ENCODE measurements around the gene SETD6. TPM values are rescaled to one million over a fixed set of nuclear protein-coding genes. Genes with fewer than 3 reads are reported as not detected.

The SETD6 gene
- total and polyA plus RNA-seq, 9 of the 15 experiments (the other 6 are each of a cell fraction or from before 2014, with no cell fraction given), result 9.2 to 40.9 (median 19.8) TPM

DNA sequence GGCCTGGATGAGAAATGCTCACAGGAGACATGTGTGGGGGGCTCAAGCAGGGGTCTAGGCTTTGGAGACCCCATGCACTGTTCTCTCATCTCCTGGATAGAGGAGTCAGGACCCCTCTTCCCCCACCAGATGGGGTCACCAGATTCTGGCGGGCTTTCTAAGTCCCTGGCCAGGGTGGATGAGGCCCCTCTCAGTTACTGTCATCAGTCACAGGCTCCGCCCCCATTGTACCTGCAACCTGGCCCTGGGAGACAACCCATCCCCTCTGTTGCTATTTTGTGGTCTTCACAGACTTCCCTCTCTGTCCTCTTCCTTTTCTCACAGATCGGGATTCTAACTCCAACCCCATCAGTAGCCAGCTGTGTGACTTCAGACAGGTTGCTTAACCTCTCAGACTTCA is 48.9 kb upstream of the SETD6 start:
- TF ChIP-seq EHMT2 (IDR thresholded peaks at IDR 0.05) (no peak), ZFP36 (IDR thresholded peaks at IDR 0.05; ENCODE audit: low read depth, low read length, partially characterized antibody) (peak; percentile 33)
- no peak for ATAC-seq
- in situ Hi-C loops (cut with MboI) (no loop called here), intact Hi-C loops (cut with micrococcal nuclease) (no loop called here)
- peaks cover 3% of the 10 kb centered on the region for H3K9me1 ChIP-seq (ENCODE audit: control insufficient read depth, insufficient read depth, low read length)
- BruUV-seq (replicated peaks), result no TSS peak
- no peak overlapping the region for H3K27ac ChIP-seq (ENCODE audit: extremely low read depth, low read depth, low read length)
- peaks cover 0 to 19% of the 10 kb centered on the region in 2 experiments; a peak in 2 of 5 replicates for H3K4me1 ChIP-seq (replicated peaks in 1 of 2; ENCODE audit: control insufficient read depth in 2 of 2, insufficient read depth in 2 of 2, low read length in 2 of 2)
- POLR2A ChIA-PET, result no interaction called here
- 0% methylated on average over 3 of the region's 3 CpGs for WGBS (ENCODE audit: insufficient coverage, low coverage, missing lambda C conversion rate)
- peaks cover 8% of the 10 kb centered on the region for H4K20me1 ChIP-seq (replicated peaks; ENCODE audit: control insufficient read depth, insufficient read depth, low read length)
- H3K36me3 ChIP-seq (ENCODE audit: control insufficient read depth, insufficient read depth, low read length), result no peaks in the 10 kb centered on the region
- CTCF ChIA-PET (ENCODE audit: low intra/inter-chr PET ratio), result no interaction called here
- H3K4me3 ChIP-seq, result no peak overlapping the region
- DNase-seq (ENCODE audit: extremely low read depth in 1 of 4, low spot score in 3 of 4), result no peak
- no peak overlapping the region for H2AFZ ChIP-seq (ENCODE audit: low read depth, low read length)
- no peak overlapping the region for H3K4me2 ChIP-seq (ENCODE audit: insufficient read depth, low read length)
- peaks cover 26 to 58% of the 10 kb centered on the region in 2 experiments for H3K27me3 ChIP-seq (ENCODE audit: control insufficient read depth in 2 of 2, insufficient read depth in 2 of 2, low read length in 2 of 2)
- no peak for FAIRE-seq
- H3K9ac ChIP-seq (ENCODE audit: insufficient read depth in 1 of 2, low read depth in 2 of 2, low read length in 2 of 2), result no peak overlapping the region
- no peaks in the 10 kb centered on the region for H3K9me3 ChIP-seq (replicated peaks; ENCODE audit: control insufficient read depth, insufficient read depth, low read depth, low read length)
- H3K79me2 ChIP-seq (ENCODE audit: control insufficient read depth, insufficient read depth, low read length), result no peaks in the 10 kb centered on the region

DNA sequence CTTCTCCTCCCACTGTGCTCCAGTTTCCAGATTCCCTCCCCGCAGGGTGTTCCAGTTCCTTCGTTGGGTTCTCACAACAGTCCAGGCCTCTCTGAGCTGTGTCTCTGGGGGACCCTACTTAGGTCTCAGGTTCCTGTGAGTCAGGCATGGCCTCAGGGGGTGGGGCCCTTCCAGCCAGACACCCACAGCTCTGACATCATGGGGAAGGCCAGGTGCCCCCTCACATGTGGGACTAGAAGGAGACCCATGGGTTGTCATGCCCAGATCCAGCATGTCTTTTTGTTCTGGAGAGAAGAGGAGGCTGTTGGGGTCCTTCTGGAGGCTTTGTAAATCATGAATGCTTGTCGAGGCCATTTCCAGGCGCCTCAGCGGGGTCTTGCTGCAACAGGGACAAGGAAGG is 47.4 kb upstream of the SETD6 start:
- in situ Hi-C loops (cut with MboI), result no loop called here
- Histone ChIP-seq H3K9me1 (ENCODE audit: control insufficient read depth, insufficient read depth, low read length) (no peaks in the 10 kb centered on the region), H3K9ac (ENCODE audit: insufficient read depth in 1 of 2, low read depth in 2 of 2, low read length in 2 of 2) (peak overlapping the region in 1 of 2 experiments; percentile 4; a peak in 2 of 4 replicates), H4K20me1 (replicated peaks; ENCODE audit: control insufficient read depth, insufficient read depth, low read length) (peaks cover 13% of the 10 kb centered on the region), H3K4me2 (ENCODE audit: insufficient read depth, low read length) (no peak overlapping the region), H3K27ac (ENCODE audit: extremely low read depth, low read depth, low read length) (no peak overlapping the region), H3K4me3 (no peak overlapping the region), H2AFZ (ENCODE audit: low read depth, low read length) (no peak overlapping the region), H3K27me3 (ENCODE audit: control insufficient read depth in 2 of 2, insufficient read depth in 2 of 2, low read length in 2 of 2) (peaks cover 26 to 56% of the 10 kb centered on the region in 2 experiments), H3K9me3 (replicated peaks; ENCODE audit: control insufficient read depth, insufficient read depth, low read depth, low read length) (no peaks in the 10 kb centered on the region), H3K4me1 (replicated peaks in 1 of 2; ENCODE audit: control insufficient read depth in 2 of 2, insufficient read depth in 2 of 2, low read length in 2 of 2) (peaks cover 0 to 17% of the 10 kb centered on the region in 2 experiments; a peak in 2 of 5 replicates), H3K79me2 (ENCODE audit: control insufficient read depth, insufficient read depth, low read length) (no peaks in the 10 kb centered on the region), H3K36me3 (ENCODE audit: control insufficient read depth, insufficient read depth, low read length) (no peaks in the 10 kb centered on the region)
- TF ChIP-seq ESRRA (IDR thresholded peaks at IDR 0.05; ENCODE audit: borderline replicate concordance, low read depth) (no peak), ARID2 (IDR thresholded peaks at IDR 0.05) (no peak), KAT8 (IDR thresholded peaks at IDR 0.05; ENCODE audit: low read depth) (no peak), OTX1 (CRISPR knock-in tag; IDR thresholded peaks at IDR 0.05) (no peak), CHCHD3 (CRISPR knock-in tag; IDR thresholded peaks at IDR 0.05) (no peak), SNIP1 (IDR thresholded peaks at IDR 0.05; ENCODE audit: low read depth) (no peak), CAMTA2 (CRISPR knock-in tag; conservative IDR thresholded peaks at IDR 0.05) (no peak), ZBTB17 (CRISPR knock-in tag; IDR thresholded peaks at IDR 0.05) (no peak)
- TF ChIP-seq, protein P1, sequence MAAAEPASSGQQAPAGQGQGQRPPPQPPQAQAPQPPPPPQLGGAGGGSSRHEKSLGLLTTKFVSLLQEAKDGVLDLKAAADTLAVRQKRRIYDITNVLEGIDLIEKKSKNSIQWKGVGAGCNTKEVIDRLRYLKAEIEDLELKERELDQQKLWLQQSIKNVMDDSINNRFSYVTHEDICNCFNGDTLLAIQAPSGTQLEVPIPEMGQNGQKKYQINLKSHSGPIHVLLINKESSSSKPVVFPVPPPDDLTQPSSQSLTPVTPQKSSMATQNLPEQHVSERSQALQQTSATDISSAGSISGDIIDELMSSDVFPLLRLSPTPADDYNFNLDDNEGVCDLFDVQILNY (CRISPR knock-in tag; IDR thresholded peaks at IDR 0.05), result no peak
- TF ChIP-seq, protein P2, sequence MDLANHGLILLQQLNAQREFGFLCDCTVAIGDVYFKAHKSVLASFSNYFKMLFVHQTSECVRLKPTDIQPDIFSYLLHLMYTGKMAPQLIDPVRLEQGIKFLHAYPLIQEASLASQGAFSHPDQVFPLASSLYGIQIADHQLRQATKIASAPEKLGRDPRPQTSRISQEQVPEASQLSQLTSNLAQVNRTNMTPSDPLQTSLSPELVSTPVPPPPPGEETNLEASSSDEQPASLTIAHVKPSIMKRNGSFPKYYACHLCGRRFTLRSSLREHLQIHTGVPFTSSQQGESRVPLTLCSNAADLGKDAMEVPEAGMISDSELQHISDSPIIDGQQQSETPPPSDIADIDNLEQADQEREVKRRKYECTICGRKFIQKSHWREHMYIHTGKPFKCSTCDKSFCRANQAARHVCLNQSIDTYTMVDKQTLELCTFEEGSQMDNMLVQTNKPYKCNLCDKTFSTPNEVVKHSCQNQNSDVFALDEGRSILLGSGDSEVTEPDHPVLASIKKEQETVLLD (IDR thresholded peaks at IDR 0.05), result no peak
- intact Hi-C loops (cut with micrococcal nuclease), result no loop called here
- ATAC-seq (no peak), FAIRE-seq (no peak), DNase-seq (ENCODE audit: extremely low read depth in 1 of 4, low spot score in 3 of 4) (no peak)
- 9% methylated on average over 5 of the region's 5 CpGs for WGBS (ENCODE audit: insufficient coverage, low coverage, missing lambda C conversion rate)
- POLR2A ChIA-PET, result interaction anchor here (0.6 kb wide), 1 partner anchor 649 kb away, joined by 3 read pairs; no protein-coding TSS in a partner anchor
- CTCF ChIA-PET (ENCODE audit: low intra/inter-chr PET ratio), result no interaction called here
- no TSS peak for BruUV-seq (replicated peaks)
